ENCODE data around the gene IGSF23.

IGSF23 gene

DNA sequence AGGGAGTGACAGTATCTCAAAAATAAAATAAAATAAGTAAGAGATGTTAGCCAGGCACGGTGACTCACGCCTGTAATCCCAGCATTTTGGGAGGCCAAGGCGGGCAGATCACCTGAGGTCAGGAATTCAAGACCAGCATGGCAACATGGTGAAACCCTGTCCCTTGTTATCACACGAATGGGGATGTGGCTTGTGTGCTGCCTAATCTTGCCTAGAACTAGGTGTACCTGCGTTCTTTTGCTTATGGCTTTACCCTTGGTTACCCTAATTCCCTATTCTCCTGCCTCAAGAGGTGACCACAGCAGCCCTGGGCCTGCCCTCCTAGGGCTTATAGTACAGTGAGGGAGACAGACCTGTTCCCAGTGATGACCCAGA, 24.0 kb downstream of the IGSF23 start:
- in situ Hi-C loops (cut with HindIII; ENCODE audit: low sequenced_read_pairs): no loop called here

DNA sequence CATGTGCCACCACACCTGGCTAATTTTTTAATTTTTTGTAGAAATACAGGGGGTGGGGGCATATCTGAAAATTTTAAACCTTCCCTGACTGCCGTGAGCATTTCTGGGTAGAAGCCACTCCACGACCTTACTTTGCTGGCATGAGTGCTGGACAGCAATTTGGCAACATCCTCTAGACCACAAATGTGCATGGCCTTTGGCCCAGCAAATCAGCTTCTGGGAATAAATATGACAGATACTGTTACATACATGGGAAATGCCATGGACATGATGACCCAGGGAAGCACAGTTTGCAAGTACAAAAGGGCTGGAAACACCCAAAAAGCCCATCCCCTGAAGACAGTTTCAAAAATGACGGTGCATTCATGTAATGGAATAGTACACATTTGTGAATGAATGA, 27.2 kb downstream of the IGSF23 start:
- in situ Hi-C loops (cut with HindIII; ENCODE audit: low sequenced_read_pairs): no loop called here

DNA sequence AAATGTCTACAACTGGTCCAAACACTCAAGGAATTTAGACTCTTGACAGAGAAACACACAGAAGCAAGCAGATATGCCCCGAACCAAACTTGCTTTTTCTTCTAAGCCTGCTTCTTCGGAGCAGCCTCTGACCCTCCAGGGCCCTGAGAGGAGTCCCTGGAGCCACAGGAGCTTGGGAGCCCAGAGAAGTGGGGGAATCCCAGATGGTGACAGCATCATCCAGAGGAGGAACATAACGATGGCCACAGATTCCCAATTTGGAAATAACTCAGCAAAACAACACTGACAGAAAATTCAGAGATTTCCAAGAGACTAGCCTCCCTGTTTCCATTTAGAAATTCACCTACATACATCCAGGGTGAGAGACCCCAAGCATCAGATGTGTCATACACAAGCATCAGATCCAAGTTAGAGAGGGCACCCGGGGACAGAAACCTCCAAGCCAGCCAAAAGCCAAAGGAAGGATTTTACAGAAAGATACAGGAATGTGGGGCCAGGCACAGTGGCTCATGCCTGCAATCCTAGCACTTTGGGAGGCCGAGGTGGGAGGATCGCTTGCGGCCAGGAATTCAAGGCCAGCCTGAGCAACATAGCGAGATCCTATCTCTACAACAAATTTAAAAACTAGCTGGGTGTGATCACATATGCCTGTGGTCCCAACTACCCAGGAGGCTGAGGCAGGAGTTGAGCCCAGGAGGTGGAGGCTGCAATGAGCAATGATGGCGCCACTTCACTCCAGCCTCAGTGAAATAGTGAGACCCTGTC, 28.3 kb downstream of the IGSF23 start:
- in situ Hi-C loops (cut with HindIII; ENCODE audit: low sequenced_read_pairs): no loop called here

DNA sequence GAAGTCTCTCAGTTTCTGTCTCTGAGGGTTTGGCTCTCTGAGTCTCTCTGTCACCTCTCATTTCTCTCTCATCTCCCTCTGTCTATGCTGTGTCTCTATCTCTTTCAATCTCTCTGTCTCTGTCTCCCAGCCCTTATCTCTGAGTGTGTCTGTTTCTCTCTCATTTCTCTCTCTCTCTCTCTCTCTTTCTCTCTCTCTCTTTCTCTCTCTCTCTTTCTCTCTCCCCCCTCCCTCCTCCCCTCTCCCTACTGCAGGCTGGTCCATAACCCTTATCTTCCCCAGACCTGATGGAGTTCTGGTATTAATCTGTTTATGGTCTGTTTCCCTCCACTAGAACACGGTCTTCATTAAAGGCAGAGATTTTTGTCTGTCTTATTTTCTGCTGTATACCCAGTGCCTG, 29.0 kb downstream of the IGSF23 start:
- in situ Hi-C loops (cut with HindIII; ENCODE audit: low sequenced_read_pairs): no loop called here

DNA sequence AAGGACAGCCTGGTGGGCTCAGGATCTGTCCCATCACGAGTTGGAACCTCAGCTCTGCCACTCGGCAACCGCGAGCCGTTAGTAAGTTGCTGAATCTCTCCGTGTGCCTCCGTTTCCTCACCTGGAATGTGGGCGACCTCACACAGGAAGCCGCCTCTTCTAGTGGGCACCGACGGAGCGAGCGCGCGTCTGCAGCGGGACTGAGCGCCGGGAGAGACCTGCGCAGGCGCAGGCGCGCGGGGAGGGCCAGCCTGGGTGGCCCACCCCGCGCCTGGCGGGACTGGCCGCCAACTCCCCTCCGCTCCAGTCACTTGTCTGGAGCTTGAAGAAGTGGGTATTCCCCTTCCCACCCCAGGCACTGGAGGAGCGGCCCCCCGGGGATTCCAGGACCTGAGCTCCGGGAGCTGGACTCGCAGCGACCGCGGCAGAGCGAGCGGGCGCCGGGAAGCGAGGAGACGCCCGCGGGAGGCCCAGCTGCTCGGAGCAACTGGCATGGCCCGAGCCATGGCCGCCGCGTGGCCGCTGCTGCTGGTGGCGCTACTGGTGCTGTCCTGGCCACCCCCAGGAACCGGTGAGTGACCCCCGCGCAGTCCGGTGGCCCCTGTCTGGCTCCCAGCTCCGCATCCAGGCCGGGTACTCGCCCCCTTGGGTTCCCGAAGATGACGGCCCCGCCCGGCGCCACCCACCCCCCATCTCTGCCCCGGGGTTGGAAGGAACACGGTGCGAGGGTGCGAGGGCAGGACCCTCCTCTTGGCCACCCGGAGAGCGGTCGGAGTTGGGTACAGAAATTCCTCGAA, 30.4 kb downstream of the IGSF23 start, which contains the start of gene PVR:
PVR (plus strand) TSS at position 306 of the 797 bp plus-strand sequence; CDS start at position 493, 187 bp downstream.
- in situ Hi-C loops (cut with HindIII; ENCODE audit: low sequenced_read_pairs): no loop called here

DNA sequence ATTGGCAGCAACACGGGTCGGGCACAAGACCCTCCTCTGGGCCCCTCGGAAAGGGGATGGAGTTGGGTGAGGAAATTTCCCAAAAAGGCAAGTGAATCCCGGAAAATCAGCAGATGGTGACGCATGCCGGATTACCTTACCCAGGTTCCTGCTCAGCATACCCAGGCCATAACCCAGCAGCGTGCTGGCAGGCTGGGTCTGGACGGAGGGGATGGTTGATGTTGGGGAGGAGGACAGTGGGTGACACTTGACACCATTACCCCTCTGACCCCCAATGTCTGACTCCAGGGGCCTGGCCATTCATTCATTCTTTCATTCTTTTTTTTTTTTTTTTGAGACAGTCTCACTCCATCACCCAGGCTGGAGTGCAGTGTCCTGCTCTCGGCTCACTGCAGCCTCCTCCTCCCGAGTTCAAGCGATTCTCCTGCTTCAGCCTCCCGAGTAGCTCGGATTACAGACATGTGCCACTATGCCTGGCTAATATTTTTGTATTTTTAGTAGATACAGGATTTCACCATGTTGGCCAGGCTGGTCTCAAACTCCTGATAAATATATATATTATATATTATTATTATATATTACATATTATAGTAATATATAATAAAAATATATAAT, 31.1 kb downstream of the IGSF23 start:
- in situ Hi-C loops (cut with HindIII; ENCODE audit: low sequenced_read_pairs): no loop called here

DNA sequence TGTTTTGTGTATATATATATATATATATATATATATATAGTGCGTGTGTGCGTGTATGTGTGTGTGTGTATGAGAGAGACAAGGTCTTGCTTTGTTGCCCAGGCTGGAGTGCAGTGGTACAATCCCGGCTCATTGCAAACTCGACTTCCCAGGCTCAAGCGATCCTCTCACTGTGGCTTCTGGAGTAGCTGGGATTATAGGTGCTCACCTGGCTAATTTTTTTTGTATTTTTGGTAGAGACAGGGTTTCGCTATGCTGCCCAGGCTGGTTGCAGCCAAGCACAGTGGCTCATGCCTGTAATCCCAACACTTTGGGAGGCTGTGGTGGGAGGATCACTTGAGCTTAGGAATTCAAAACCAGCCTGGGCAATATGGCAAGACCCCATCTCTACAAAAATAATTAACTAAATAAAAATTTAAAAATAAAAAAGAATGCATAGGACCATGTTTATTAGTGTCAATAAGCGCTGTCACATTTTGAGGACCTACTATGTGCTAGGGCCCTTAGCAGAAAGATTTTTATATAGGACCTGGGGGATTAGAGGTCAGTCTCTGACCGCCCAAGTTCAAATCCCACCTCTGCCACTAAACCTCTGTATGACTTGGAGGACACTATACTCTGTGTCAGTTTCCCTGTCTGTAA, 32.2 kb downstream of the IGSF23 start:
- in situ Hi-C loops (cut with HindIII; ENCODE audit: low sequenced_read_pairs): no loop called here

- in situ Hi-C loops (cut with HindIII; ENCODE audit: low sequenced_read_pairs): no loop called here
Measured at GRCh38 chr19:44646049-44646416, 32.7 kb downstream of the IGSF23 start.

DNA sequence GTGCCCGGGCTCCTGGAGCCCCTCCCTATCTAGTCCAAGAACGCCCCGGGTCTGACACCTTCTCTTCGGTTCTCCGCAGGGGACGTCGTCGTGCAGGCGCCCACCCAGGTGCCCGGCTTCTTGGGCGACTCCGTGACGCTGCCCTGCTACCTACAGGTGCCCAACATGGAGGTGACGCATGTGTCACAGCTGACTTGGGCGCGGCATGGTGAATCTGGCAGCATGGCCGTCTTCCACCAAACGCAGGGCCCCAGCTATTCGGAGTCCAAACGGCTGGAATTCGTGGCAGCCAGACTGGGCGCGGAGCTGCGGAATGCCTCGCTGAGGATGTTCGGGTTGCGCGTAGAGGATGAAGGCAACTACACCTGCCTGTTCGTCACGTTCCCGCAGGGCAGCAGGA, 33.8 kb downstream of the IGSF23 start:
- in situ Hi-C loops (cut with HindIII; ENCODE audit: low sequenced_read_pairs): no loop called here

DNA sequence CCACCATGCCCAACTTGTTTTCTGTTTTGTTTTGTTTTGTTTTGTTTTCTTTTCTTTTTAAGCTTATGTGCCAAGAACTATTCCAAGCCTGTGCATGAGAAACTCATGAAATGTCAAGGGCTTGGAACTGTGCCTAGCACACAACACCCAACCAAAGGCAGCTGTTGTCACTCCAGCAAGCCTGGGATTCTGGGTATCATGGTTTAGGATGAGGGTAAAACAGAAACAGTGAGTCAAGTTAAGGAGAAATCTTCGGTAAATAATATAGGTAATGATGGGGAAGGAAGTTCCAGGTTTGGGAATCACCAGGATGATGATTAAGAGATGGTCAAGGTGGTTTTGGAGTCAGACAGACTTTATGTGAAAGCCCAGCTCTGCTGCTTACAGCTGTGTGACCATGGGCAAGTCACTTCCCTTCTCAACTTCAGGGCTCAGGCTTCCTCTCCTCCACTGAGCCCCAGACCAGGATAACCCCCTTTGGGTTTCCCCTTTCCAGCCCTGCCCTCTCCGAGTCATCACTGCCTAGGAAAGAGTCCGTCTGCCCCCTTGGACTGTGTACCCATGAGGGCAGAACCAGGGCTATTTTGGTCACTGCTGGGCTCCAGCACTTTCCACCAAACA, 35.4 kb downstream of the IGSF23 start:
- in situ Hi-C loops (cut with HindIII; ENCODE audit: low sequenced_read_pairs): no loop called here

DNA sequence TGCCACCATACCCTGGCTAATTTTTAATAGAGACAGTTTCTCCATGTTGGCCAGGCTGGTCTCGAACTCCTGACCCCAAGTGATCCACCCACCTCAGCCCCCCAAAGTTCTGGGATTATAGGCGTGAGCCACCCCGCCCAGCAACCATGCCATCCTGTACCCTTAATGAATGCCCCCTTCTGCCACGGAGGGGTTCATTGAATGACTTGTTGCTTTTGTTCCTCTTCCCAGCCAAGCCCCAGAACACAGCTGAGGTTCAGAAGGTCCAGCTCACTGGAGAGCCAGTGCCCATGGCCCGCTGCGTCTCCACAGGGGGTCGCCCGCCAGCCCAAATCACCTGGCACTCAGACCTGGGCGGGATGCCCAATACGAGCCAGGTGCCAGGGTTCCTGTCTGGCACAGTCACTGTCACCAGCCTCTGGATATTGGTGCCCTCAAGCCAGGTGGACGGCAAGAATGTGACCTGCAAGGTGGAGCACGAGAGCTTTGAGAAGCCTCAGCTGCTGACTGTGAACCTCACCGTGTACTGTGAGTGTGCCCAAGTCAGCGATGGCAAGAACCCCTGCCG, 36.3 kb downstream of the IGSF23 start:
- in situ Hi-C loops (cut with HindIII; ENCODE audit: low sequenced_read_pairs): no loop called here

DNA sequence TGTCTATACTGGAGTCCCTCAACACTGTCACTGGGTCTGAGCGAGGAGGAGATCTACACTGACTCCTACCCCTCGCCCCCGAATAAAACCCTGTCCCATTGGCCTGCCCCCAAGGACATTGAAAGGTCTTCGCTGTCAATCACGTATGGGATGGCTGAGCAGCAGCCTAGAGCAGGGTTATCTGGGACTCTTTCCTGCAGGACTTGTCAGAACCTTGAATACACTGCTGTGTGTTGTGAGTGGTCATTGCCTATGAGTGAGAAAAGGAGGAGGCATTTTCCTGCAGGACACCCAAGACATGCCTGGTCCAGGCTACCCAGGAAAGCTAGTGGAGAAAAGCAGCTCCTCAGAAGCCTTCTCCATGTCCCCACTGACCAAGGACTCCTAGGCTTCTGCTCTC, 40.0 kb downstream of the IGSF23 start:
- in situ Hi-C loops (cut with HindIII; ENCODE audit: low sequenced_read_pairs): no loop called here

GRCh38 chr19:44653977-44654774, 40.8 kb downstream of the IGSF23 start:
- in situ Hi-C loops (cut with HindIII; ENCODE audit: low sequenced_read_pairs): no loop called here

DNA sequence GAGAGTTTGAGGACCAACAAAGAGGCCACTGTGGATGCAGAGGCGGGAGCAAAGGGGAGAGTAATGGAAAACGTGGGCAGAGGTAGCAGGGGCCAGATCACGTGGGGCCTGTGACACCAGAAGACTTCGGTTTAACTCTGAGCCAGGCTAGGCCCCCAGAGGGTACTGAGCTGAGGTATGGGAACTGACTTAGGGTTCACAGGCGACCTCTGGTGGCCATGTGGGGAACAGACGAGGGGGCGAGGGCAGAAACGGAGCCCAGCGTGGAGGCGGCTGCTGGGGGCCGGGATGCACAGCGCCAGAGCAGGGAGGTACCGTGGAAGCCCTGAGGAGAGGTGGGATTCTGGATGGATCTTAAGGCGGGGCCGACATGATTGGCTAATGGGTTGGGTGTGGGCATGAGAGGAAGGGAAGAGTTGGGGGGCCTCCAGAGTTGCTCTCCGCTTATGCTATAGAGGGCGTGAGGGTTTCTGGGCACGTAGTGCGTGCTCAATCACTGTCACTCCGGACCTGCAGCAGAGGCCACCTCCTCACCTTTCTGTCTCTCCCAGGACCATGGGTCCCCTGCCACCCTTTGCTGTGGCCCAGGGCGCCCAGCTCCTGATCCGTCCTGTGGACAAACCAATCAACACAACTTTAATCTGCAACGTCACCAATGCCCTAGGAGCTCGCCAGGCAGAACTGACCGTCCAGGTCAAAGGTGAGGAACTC, 44.0 kb downstream of the IGSF23 start:
- in situ Hi-C loops (cut with HindIII; ENCODE audit: low sequenced_read_pairs): no loop called here

GRCh38 chr19:44658069-44658733, 44.8 kb downstream of the IGSF23 start:
- in situ Hi-C loops (cut with HindIII; ENCODE audit: low sequenced_read_pairs): no loop called here

DNA sequence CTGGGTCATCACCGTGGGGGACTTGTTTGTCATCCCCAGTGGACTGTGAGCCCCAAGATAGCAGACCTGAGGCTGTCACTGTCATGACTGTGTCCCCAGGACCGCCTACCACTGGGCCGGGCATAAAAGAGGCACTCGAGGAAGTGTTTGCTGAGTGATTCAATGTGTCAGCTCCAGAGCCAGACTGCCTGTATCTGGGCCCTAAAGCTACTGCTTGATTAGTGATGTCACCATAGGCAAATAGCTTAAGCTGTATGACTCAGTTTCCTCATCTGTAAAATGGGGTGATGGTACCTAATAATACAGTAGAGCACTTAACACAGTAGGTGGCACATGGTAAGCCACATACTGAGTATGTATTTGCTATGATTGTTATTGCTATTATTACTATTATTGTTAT, 46.7 kb downstream of the IGSF23 start:
- in situ Hi-C loops (cut with HindIII; ENCODE audit: low sequenced_read_pairs): no loop called here

DNA sequence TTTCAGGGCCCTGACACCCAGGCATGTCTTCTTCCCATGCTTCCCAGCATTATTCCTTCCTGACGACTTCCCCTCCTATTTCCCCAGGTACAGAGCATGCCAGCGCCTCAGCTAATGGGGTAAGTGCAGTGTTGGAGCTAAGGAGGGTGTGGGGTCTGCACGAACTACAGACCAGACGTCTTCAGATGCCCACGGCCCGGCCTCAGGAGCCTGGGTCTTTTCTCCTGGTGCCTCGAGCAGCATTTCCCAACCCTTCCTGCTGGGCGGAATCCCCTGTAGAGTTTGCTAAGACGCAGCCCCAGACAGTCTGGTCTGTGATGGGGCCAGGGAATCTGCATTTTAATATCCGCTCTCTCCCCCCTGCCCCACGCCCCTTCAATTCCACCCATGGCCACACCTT, 47.8 kb downstream of the IGSF23 start:
- in situ Hi-C loops (cut with HindIII; ENCODE audit: low sequenced_read_pairs): no loop called here

GRCh38 chr19:44661904-44662303, 48.5 kb downstream of the IGSF23 start:
- in situ Hi-C loops (cut with HindIII; ENCODE audit: low sequenced_read_pairs): no loop called here
